Measurements from ENCODE around the gene ZDHHC21. TPM values are rescaled to one million over a fixed set of nuclear protein-coding genes. Genes with fewer than 3 reads are reported as not detected.
"Not testable (repeated sequence)": the region's sequence is repeated elsewhere in the genome, so short reads cannot be mapped to it uniquely, and the experiment has no call there.

The ZDHHC21 gene
- total RNA-seq, 2 donors from 2014 or later = 12.0 to 12.8 TPM

DNA sequence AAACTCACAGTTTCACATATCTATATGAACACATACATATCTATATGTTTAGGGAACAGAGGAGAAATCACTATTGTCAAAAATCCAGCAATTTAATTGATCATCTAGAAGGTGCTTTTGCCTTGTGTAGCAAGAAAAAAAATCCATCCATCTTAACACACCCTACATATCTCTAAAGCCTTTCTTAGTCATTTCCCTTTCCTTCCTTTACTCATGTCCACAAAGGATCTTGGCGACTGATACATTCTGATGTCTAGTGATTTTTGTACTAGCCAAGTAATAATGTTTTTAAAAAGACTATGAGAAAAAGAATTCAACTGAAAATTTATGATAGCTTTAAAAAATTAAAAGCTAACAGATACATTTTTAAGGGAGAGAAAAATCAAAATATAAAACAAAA lies 22.5 kb downstream of the ZDHHC21 start:
- no peaks in the 10 kb centered on the region for H3K27me3 Mint-ChIP-seq
- H3K36me3 Mint-ChIP-seq = peaks cover 9% of the 10 kb centered on the region
- peak overlapping the region in 1 of 2 donors; percentile 76 for H3K27ac Mint-ChIP-seq
- H3K9me3 Mint-ChIP-seq = no peaks in the 10 kb centered on the region
- H3K4me1 Mint-ChIP-seq (ENCODE audit: low read depth in 2 of 2) = peaks cover 7 to 26% of the 10 kb centered on the region in 2 donors
- ATAC-seq (peak in 1 of 2 donors; percentile 79), DNase-seq (ENCODE audit: low spot score) (no peak)
- peak overlapping the region; percentile 67 for H3K4me3 Mint-ChIP-seq

DNA sequence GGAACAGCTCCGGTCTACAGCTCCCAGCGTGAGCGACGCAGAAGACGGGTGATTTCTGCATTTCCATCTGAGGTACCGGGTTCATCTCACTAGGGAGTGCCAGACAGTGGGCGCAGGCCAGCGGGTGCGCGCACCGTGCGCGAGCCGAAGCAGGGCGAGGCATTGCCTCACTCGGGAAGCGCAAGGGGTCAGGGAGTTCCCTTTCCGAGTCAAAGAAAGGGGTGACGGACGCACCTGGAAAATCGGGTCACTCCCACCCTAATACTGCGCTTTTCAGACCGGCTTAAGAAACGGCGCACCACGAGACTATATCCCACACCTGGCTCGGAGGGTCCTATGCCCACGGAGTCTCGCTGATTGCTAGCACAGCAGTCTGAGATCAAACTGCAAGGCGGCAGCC lies 29.2 kb downstream of the ZDHHC21 start:
- H3K27ac Mint-ChIP-seq; H3K9me3 Mint-ChIP-seq; H3K27me3 Mint-ChIP-seq; H3K36me3 Mint-ChIP-seq; DNase-seq (ENCODE audit: low spot score); H3K4me1 Mint-ChIP-seq (ENCODE audit: low read depth in 2 of 2); ATAC-seq; H3K4me3 Mint-ChIP-seq: not testable (repeated sequence)

DNA sequence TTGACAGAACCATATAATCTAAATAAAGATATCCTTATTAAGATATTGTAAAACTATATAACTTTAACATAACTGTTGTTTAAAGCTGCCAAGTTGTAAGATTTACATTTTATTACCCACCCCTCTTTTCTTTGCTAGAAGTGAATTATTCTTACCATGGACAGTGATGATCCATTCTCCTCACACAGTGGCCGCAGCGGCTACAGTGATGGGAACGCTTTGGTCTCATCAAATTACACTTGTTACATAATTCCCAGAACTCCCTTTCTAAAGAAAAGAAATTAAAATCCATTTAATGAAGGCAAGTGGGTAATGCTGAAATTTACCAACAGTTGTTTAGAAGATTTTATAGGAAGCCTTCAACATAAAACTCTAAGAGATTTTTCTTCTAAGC lies 31.2 kb downstream of the ZDHHC21 start:
- Mint-ChIP-seq H3K27me3 (no peaks in the 10 kb centered on the region), H3K9me3 (no peaks in the 10 kb centered on the region), H3K4me3 (no peak overlapping the region), H3K27ac (no peak overlapping the region), H3K4me1 (ENCODE audit: low read depth in 2 of 2) (no peaks in the 10 kb centered on the region), H3K36me3 (peaks cover 6% of the 10 kb centered on the region)
- no peak for DNase-seq (ENCODE audit: low spot score)
- no peak for ATAC-seq

DNA sequence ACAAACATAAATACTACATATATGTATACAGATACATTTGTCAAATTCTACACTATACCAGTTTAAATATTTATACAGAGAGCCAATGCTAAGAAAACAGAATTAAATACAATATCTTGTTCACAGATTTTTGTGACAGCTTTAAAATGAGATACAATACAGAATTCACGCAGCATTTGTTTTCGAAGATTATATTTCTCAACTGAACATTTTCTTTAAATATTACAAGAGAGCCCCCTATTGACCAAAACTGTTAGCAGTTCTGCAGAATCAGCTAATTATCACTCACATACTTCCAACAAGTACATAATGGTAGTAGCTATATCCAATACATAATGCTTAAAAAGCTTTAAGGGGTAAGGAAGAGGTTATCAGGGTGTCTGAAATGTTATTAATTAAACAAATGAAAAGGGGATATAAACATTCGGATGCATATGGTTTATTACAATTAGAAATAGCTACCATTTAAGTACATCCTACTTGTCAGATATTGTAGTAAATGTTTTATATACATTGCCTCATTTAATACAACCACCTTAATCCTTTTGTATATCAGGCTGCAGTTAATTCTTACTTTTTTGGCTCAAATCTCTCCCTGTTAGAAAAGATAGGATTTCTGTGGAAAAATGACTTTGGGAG lies 31.7 kb downstream of the ZDHHC21 start:
- no peak for DNase-seq (ENCODE audit: low spot score)

DNA sequence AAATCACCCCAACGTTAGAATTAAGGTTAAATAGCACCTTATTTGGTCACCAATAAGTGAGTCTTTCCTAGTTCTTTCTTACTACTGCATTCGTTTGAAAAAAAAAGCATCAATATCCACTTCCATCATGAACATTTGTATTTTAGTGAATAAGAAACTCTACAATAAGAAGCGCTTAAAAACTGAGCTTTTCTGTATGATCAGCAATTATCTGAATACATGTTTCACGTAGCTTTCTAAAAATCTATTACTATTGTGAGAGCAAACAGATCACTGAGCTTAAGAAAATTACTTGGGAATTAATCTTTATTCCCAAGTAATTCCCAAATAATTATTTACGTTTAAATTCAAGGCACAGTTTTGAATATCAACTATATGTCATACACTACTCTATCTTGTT lies 32.5 kb downstream of the ZDHHC21 start:
- Mint-ChIP-seq H3K9me3 (no peaks in the 10 kb centered on the region), H3K4me3 (no peak overlapping the region), H3K27ac (no peak overlapping the region), H3K36me3 (peaks cover 11% of the 10 kb centered on the region), H3K4me1 (ENCODE audit: low read depth in 2 of 2) (no peaks in the 10 kb centered on the region), H3K27me3 (no peaks in the 10 kb centered on the region)
- ATAC-seq = no peak
- no peak for DNase-seq (ENCODE audit: low spot score)

More for the DNA sequence above, 31.7 kb downstream of the ZDHHC21 start:
- Mint-ChIP-seq H3K4me3 (no peak overlapping the region), H3K27me3 (no peaks in the 10 kb centered on the region), H3K36me3 (peaks cover 11% of the 10 kb centered on the region), H3K27ac (no peak overlapping the region), H3K4me1 (ENCODE audit: low read depth in 2 of 2) (no peaks in the 10 kb centered on the region), H3K9me3 (no peaks in the 10 kb centered on the region)
- no peak for ATAC-seq

DNA sequence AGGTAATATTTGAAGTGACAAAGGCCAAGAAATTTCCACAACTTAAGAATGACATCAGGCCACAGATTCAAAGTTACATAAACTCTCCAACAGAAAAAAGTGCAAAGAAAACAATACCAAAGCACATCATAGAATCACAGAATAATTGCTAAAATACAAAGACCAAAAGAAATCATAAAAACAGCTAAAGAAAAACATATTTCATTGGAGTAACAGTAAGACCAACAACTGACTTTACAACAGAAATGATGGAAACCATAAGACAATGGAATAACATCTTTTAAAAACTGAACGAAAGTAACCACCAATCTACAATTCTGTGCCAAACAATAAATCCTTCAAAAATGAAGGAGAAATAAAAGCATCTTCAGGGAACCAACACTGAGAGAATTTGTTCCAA lies 38.3 kb downstream of the ZDHHC21 start:
- Mint-ChIP-seq H3K4me1 (ENCODE audit: low read depth in 2 of 2) (no peaks in the 10 kb centered on the region), H3K27me3 (no peaks in the 10 kb centered on the region), H3K9me3 (peaks cover 9% of the 10 kb centered on the region), H3K36me3 (peaks cover 27% of the 10 kb centered on the region), H3K27ac (no peak overlapping the region), H3K4me3 (no peak overlapping the region)
- ATAC-seq (no peak), DNase-seq (ENCODE audit: low spot score) (no peak)

DNA sequence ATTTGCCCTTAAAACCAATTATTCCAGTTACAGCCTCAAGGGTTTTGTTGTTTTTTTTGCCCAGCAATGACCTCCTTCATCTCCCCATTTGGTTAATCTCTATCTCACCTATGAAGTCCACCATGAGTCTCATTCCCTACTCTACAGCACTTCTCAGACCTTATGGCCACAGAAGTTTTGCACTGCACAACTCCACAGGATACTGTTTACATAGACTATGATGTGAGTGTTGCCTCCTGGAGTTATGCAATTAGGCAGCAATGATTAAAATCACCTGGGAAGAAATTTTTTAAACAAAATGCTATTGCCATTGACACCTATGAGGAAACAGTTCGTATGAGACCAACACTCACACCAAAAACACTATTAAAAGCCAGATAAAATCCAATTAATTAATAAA lies 39.7 kb downstream of the ZDHHC21 start:
- no peaks in the 10 kb centered on the region for H3K27me3 Mint-ChIP-seq

DNA sequence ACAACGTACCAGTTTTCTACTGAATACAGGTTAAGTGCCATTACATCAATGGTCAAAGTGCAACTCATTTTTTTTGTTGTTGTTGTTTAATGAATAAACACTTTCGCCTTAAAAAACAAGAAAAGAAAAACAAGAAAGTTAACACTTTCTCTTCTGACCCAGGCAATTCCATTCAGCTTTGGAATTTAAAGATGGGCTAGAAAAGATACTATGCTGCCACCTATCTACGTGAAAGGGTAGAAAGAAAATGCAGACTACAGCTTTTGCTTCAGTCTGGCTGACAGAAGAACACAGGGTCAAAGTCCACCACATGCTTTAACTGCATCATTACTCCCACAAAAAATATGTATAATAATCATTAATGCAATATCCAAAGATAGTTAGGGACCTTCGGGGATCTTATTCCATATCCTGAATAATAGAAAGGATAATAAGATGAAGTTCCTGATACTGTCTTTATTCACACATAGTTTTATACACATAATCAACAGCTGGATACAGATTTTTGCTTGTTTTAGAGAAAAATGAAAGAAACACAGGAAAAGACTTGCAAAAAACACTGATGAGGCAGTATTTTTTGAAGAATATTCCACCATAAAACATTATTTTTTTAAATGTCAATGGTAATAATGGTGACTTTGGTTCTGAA lies 40.4 kb downstream of the ZDHHC21 start:
- DNase-seq (ENCODE audit: low spot score) (no peak), ATAC-seq (no peak)
- Mint-ChIP-seq H3K27me3 (no peaks in the 10 kb centered on the region), H3K36me3 (peaks cover 29% of the 10 kb centered on the region), H3K27ac (no peak overlapping the region), H3K4me1 (ENCODE audit: low read depth in 2 of 2) (peaks cover under 1 to 3% of the 10 kb centered on the region in 2 donors), H3K9me3 (peaks cover 9% of the 10 kb centered on the region), H3K4me3 (no peak overlapping the region)

More for the DNA sequence above, 39.7 kb downstream of the ZDHHC21 start:
- peaks cover 9% of the 10 kb centered on the region for H3K9me3 Mint-ChIP-seq
- peaks cover 27% of the 10 kb centered on the region for H3K36me3 Mint-ChIP-seq
- H3K4me3 Mint-ChIP-seq = no peak overlapping the region
- no peak for DNase-seq (ENCODE audit: low spot score)
- H3K4me1 Mint-ChIP-seq (ENCODE audit: low read depth in 2 of 2) = no peaks in the 10 kb centered on the region
- no peak overlapping the region for H3K27ac Mint-ChIP-seq
- ATAC-seq = no peak

DNA sequence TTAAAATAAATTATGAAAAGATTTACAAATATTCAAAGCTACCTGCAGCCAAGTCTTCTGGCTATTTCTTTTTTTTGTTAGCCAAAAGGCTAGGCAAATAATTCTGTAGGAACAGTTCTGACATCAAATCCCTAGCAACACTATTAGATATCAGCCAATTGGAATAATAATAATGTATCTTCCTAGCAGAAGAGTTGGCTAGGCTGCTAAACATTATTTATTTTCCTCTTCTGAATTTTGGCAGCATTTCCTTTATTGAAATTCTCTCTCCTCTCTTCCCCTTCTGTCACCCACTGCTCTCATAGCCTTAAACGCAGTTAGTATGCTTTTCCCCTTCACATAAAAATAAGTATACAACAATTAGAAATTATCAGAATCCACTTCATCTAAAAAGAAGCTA lies 42.6 kb downstream of the ZDHHC21 start:
- Mint-ChIP-seq H3K9me3 (peaks cover 9% of the 10 kb centered on the region), H3K4me3 (no peak overlapping the region), H3K36me3 (peaks cover 27% of the 10 kb centered on the region), H3K4me1 (ENCODE audit: low read depth in 2 of 2) (peaks cover 10% of the 10 kb centered on the region in 2 donors), H3K27me3 (no peaks in the 10 kb centered on the region), H3K27ac (no peak overlapping the region)
- ATAC-seq (no peak), DNase-seq (ENCODE audit: low spot score) (no peak)

DNA sequence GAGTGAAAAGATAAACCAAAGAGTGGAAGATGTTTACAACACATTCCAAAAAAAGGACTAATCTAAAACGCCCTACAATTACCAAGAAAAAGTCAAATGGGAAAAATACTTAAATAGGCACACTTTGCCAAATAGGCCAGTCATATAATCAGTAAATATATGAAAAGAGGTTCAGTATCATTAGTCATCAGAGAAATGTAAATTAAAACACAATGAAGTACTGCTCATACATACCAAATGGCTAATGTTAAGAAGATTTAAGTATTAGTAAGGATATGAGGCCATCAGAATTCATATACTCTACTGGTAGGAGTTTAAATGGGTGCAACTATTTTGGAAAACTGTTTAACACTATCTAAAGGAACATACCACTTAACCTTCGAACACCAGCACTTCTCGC lies 47.6 kb downstream of the ZDHHC21 start:
- peaks cover 19% of the 10 kb centered on the region in 2 donors for H3K4me1 Mint-ChIP-seq (ENCODE audit: low read depth in 2 of 2)
- no peaks in the 10 kb centered on the region for H3K27me3 Mint-ChIP-seq
- H3K36me3 Mint-ChIP-seq = peaks cover 5% of the 10 kb centered on the region
- H3K4me3 Mint-ChIP-seq = no peak overlapping the region
- ATAC-seq (no peak), DNase-seq (ENCODE audit: low spot score) (no peak)
- no peak overlapping the region for H3K27ac Mint-ChIP-seq
- no peaks in the 10 kb centered on the region for H3K9me3 Mint-ChIP-seq

DNA sequence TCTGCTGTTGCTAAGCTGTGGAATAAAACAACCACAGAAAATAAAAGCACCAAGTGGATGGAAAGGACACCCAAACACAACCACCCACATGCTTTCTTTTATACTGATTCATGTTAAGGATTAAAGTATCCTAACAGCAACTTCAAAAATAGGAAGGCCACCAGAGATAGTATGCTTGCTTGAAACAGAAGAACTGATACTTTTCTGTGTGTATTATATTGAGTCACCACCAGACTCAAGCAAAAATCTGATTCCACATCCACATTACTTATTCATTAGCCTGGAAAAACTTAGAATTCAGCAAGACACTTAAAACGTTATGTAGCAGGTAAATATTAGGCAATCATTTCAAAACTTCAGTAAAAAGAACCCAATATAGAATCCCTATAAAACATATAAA lies 52.3 kb downstream of the ZDHHC21 start:
- H3K36me3 Mint-ChIP-seq = peaks cover 19% of the 10 kb centered on the region
- no peak for ATAC-seq
- DNase-seq (ENCODE audit: low spot score) = no peak
- peaks cover 9 to 14% of the 10 kb centered on the region in 2 donors for H3K4me1 Mint-ChIP-seq (ENCODE audit: low read depth in 2 of 2)
- no peaks in the 10 kb centered on the region for H3K27me3 Mint-ChIP-seq
- no peak overlapping the region for H3K27ac Mint-ChIP-seq
- no peaks in the 10 kb centered on the region for H3K9me3 Mint-ChIP-seq
- H3K4me3 Mint-ChIP-seq = no peak overlapping the region

DNA sequence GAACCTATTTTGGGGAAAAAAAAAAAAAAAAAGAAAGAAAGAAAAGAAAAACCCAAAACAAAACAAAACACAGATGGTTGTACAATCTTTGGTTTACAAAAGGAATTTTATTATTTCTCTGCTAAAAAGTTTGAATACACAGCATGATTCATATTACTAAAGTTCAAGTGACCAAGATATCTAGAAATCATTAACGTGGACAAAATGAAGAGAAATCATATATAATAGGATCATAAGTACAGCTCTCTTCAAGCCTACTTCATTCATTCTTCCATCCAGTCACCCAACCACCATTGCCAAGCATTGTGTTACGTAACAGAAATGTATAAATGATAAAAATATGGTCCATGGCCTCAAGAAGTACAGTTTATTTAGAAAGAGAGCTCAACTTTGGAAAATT lies 52.9 kb downstream of the ZDHHC21 start:
- H3K27me3 Mint-ChIP-seq = no peaks in the 10 kb centered on the region
- no peak overlapping the region for H3K27ac Mint-ChIP-seq
- peaks cover 7 to 14% of the 10 kb centered on the region in 2 donors for H3K4me1 Mint-ChIP-seq (ENCODE audit: low read depth in 2 of 2)
- H3K9me3 Mint-ChIP-seq = no peaks in the 10 kb centered on the region
- DNase-seq (ENCODE audit: low spot score) = no peak
- no peak overlapping the region for H3K4me3 Mint-ChIP-seq
- no peak for ATAC-seq
- peaks cover 19% of the 10 kb centered on the region for H3K36me3 Mint-ChIP-seq

DNA sequence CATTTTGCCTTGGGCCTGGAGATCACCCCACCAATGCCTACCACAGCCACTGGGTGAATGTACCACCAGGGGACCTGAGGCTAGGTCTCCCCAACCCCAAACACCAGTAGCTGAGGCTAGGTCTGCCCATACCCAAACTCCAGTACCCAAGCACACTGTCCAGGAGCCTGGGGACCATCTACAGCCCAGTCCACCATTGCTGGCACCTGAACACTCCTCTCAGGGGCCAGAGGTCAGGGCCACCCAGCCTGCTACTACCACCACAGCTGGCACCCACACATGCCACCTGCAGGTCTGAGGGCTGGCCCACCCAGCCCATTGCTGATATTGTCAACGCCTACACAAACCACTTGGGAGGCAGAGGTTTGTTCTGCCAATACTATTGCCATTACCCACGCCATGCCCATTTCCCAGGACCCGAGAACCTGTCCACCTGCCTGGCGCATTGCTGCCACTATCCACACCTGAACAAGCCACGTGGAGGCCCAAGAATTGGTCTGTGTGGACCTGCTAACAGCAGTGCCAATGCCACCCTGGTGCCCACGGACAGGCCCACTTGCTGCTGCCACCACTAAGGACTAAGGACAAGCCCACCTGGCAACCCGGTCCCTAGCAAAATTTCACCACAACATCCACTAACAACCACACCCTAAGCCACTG lies 59.2 kb downstream of the ZDHHC21 start:
- no peaks in the 10 kb centered on the region for H3K27me3 Mint-ChIP-seq

DNA sequence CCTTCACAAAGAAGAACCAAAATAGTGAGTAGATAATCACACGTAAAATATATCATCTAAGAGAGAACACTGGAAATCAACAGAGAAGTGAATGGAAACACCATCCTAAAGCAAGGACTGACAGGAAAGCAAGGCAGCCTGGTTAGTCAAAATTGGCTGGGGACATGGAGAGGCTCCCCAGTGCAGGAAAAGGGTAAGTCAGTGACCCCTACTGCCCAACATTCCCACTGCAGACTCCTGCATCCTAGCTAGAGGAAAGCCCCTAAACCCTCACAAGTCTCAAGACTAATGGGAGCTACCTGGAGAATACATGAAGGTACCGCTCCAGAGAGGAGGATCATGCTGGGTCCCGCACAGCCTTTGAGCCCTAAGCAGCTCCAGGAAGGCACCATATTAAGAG lies 60.1 kb downstream of the ZDHHC21 start:
- H3K4me3 Mint-ChIP-seq = no peak overlapping the region
- no peak overlapping the region for H3K27ac Mint-ChIP-seq
- DNase-seq (ENCODE audit: low spot score) = no peak
- H3K9me3 Mint-ChIP-seq = no peaks in the 10 kb centered on the region
- no peak for ATAC-seq
- peaks cover 14% of the 10 kb centered on the region for H3K36me3 Mint-ChIP-seq
- H3K27me3 Mint-ChIP-seq = no peaks in the 10 kb centered on the region
- peaks cover 0 to 10% of the 10 kb centered on the region in 2 donors for H3K4me1 Mint-ChIP-seq (ENCODE audit: low read depth in 2 of 2)

More for the DNA sequence above, 59.2 kb downstream of the ZDHHC21 start:
- DNase-seq (ENCODE audit: low spot score) (no peak), ATAC-seq (no peak)
- Mint-ChIP-seq H3K4me3 (no peak overlapping the region), H3K9me3 (no peaks in the 10 kb centered on the region), H3K36me3 (peaks cover 23% of the 10 kb centered on the region), H3K4me1 (ENCODE audit: low read depth in 2 of 2) (peaks cover 0 to 11% of the 10 kb centered on the region in 2 donors), H3K27ac (no peak overlapping the region)
